Ecto neural progenitor cell (in vitro differentiated cells): ENCODE measurements around the gene SRSF9.
"Not testable (repeated sequence)": the region's sequence is repeated elsewhere in the genome, so short reads cannot be mapped to it uniquely, and the experiment has no call there.

Source experiments
- DNase-seq: peaks from one replicate; pipeline ENCODE4 v3.0.0-alpha.2; 2018; ENCODE audit warnings: low spot score

The SRSF9 gene

DNA sequence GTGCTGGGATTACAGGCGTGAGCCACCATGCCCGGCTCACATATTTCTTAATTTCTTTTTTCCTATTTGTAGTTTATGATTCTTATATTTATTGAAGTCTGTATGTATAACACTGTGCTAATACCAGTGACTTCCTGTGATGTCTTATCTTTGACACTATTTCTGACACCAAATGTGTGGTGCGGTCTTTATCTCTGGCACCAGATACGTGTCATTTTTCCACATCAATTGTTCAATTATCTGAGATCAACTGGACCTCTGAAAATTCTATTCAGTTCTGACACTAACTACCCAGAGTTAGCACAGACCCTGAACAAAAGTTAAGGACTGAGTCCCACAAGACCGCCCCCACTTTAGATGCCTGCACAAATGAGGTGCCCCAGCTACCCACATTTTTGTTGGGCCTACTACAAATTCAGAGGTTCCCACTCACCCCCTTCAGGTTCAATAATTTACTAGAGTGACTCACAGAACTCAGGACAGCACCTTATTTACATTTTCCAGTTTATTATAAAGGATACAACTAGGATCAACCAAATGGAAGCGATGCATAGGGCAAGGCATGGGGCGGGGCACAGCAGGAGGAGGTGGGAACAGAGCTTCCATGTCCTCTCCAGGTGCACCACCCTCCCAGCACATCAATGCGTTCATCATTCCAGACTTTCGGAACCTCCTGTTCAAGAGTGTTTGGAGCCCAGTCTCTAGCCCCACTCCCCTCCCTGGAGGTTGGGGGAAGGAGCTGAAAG, 11.6 kb upstream of the SRSF9 start:
- DNase-seq, result no peak

DNA sequence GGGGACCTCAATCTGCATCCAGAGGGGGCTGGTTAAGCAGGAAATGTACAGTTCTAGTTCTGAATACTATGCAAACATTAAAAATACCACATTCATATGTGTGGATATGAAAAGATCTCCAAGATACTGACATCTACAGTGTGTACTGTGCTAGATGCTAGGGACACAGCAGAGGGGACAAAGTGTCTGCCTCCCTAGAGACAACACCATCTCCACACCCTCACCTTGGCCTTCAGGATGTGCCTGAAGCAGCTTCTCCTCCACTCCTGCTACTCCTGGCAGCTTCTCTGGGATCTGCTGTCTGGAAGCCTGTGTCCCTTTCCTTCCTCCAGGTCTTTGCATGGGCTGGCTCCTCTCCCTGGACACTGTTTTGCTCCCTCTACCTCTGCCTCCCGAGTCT, 10.7 kb upstream of the SRSF9 start:
- no peak for DNase-seq

DNA sequence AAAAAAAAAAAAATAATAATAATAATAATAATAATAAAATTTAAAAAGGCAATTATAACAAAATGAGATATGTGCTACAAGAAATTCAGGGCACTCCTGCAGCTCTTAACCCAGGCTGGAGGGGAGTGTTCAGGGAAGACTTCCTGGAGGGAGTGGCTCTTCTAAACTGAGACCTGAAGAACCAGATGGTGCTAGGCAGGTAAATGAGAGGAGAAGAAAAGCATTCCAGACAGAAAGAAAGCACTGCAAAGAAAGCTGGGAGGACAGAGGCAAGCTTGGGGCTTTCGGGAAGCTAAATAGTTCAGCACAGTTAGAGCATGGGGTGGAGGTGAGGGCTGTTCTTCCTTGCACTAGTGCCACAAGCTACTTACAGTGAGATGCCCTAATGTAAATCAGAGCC, 9.9 kb upstream of the SRSF9 start:
- no peak for DNase-seq

DNA sequence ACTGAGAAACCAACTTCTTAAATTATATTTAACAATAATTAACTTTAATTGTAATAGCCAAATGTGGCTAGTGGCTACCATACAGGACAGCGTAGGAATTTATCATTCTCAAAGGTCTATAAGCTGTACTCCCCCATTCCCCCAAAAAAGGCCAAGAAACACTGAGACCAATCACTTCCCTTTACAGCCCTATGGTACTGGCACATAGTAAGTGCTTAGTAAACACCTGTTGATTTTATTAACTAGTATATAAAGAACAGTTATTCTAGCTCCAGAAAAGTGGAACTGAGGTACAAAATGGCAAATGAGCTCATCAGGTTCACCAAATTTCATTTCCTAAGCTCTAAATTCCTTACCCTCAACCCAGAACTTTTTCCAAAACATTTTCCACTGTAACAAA, 6.1 kb upstream of the SRSF9 start:
- DNase-seq, result no peak

DNA sequence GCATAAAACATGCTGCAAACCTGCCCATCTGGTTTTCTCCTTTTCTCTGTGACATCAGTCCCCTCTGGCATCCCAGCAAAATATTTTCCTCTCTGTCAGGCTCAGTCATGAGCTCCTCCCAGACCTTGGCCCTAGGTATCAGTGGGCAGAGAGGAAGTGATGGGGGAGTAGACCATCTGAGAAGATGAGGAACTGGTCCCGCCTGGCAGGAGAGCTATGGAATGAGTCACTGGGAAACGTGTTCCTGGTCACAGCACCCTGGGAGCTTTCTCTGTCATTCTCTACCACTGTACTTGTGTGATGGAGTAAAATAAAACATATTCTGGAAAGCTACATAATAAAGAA, 5.0 kb upstream of the SRSF9 start:
- DNase-seq, result no peak

DNA sequence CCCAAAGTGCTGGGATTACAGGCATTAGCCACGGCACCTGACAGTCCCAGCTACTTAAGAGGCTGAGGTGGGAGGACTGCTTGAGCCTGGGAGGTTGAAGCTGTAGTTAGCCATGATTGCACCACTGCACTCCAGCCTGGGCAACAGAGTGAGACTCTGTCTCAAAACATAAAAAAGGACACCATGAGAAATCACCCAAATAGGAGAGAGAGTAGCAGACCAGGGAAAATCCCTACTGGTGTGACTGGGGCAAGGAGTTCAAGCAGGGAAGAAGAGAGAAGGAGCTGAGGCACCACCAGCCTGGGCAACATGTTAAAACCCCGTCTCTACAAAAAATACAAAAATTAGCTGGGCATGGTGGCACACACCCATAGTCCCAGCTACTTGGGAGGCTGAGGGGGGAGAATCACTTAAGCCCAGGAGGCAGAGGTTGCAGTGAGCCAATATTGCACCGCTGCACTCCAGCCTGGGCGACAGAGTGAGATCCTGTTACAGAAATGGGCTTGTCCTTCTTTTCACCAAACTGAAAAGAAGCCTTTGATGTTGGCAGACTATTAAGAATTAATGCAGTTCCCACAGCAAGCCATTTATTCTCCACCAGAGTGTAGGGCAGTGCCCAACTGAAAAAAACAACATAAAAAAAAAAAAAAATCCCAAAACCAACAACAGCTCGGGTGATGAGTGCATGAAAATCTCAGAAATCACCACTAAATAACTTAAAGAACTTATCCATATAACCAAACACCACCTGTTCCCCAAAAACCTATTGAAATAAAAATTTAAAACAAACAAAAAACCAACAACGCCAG, 4.5 kb upstream of the SRSF9 start:
- DNase-seq, result no peak

DNA sequence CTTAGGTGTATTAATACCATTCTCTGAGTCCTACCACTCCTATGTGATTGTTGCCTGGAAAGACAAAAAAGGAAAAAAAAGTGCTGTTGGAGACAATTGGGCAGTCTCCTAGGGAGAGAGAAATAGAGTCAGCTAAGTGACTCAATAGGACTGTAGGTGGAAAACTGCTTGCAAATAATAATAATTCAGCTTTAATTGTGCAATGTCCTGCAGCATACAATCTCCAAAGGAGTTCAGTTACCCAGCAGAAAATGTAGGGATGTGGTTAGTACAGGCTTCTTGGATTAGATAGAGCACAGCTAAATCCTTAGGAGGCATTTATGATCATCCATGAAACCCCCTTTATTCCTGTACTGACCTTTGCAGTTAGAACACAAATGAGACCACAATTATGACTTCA, 3.0 kb upstream of the SRSF9 start:
- DNase-seq, result no peak

DNA sequence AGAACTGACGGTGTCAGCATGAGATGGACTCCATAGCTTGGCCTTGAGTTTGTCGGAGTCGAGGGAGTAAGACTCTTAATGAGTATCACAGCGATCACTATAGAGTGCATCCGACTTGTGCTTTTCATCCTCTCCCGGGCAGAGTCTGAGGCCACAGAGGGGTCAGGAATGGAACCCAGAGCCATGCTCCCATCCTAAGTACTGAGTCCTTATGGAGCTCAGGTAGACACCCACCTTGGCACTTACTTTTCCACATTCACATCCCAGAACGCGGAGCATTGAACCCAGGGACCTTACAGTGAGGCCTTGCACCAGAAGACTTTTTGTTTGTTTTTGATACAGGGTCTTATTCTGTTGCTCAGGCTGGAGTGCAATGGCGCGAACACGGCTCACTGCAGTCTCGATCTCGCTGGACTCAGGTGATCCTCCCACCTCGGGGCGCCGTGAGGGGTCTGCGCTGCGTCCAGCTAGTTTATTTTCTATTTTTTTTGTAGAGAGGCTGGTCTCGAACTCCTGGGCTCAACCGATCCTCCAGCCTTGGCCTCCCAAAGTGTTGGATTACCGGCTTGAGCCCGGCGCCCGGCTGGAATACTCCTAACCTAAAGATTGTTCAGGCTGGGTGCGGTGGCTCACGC, 719 bp upstream of the SRSF9 start:
- DNase-seq, result no peak

DNA sequence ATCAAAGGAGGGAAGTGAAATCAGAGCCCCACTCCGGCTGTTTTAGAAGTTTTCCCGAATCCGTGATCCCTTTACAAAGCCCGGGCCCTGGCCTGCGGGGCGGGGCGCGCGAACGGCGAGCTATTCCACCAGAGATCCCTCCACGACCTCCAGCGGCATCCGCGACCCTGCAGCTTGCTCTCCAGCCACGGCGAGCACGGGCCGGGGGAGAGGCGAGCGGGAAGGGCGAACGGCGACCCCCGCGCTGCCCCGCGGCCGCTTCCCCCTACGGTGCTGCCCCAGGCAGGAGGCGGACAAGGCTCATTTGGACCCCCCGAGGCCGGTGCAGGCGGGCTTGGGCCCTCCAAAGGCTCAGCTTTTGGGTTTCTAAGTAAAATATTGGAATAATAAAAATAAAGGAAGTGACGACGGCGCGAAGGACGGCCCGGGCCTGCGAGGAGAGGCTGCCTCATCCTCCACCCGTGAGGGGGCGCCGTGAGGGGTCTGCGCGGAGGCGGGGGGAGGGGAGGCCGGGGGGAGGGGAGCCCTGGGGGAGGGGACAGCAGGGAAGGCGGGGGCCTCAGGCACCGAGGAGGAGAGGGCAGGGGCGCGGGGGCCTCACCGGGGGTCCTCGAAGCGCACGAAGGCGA, 613 bp downstream of the SRSF9 start:
- DNase-seq, result no peak

DNA sequence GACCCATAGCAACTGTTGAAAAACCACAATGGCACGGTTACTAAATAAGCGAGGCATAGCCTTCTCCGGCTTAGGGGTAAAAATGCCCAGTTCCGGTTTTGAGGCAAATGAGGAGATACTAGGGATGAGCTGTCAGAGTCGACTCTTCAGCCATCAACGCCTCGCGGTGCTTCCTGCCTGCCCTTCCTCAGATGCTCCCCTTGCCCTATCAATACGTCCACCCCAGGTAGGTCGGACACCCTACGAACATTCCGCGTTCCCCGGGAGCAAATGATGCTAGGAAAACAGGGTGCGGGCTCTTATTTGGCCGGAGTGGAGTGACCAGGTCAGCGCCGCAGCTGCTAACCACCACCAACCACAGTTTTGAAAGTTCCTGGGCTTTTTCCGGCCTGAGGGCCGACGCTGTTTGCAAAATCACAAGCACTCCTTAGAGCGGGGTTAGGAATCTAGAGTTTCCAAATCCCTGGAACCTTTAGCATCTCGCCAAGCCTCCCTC, 1.2 kb downstream of the SRSF9 start:
- DNase-seq, result peak; percentile 72

DNA sequence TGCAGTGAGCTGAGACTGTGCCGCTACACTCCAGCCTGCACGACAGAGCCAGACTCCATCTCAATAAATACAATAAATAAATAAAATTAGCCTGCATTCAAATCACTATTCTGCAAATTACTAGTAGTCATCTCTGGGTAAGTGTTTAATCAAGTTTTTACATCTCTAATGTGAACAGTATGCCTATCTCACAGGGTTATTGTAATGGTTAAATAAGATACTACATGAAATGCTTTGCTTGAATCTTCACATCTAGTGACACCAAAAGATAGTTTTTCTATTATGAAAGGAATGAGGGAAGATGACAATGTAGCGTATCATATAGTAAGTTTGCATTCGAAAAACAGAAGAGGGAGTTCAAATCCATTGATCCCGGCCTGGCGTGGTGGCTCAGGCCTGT, 2.1 kb downstream of the SRSF9 start:
- no peak for DNase-seq

DNA sequence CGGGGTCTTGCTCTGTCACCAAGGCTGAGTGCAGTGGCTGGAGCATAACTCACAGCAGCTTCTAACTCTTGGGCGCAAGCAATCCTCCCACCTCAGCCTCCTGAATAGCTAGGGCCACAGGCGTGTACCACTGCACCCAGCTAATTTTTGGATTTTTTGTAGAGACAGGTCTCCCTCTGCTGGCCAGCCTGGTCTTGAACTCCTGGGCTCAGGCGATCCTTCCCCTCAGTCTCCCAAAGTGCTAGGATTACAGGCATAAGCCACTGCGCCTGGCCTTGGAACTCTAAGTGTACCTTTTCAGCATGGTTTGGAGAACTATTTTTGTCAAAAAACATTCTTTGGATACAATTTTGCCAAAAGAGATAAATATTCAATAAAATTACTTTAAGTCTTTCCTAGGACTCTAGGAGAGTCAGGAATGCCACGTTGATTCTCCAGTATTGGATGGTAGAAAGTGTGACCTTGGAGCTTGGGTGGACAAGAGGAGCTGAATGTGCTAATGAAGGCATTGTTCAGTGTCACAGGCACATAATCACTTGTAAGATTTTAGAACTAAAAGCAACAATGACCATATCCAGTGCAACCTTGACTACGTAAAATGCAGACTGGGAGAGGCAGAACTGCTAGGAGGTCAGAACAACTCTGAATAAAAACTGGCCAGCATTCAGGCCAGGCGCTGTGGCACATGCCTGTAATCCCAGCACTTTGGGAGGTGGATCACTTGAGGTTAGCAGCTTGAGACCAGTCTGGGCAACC, 2.8 kb downstream of the SRSF9 start:
- peak; percentile 74 for DNase-seq

DNA sequence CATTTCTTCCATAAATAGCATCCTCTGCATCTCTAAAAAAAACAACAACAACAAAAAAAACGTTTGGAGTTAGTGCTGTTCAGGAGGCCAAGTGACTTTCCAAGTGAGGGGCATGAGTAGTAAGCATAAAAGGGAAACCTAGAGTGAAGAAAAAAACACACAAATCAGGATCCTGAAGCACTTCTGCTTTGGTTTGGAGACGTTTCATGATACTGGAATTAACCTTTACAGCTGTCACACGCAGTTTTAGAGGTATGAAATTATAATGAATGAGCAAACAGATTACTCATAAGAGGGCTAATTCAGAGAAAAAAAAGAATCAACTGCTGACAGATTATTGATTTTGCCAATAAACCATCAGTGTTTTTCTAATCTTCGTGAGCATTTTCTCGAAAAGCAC, 3.8 kb downstream of the SRSF9 start:
- DNase-seq, result no peak

DNA sequence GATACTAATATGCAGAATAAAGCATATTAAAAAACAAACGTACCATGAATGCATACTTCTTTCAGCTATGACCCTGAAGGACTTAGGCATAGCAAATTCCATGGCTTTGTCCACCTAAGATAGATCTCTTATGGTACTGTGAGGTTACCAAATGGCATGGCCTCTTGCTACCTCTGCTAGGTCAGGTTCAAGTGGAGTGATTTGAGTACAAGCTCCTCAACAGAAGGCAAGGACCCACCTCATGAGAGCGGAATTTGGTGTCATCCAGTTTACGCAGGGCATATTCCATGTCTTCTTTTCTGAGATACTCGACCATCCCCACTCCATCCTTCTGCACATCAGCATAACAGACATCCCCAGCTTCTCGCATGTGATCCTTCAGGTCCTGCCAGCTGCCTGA, 5.8 kb downstream of the SRSF9 start:
- DNase-seq, result no peak

DNA sequence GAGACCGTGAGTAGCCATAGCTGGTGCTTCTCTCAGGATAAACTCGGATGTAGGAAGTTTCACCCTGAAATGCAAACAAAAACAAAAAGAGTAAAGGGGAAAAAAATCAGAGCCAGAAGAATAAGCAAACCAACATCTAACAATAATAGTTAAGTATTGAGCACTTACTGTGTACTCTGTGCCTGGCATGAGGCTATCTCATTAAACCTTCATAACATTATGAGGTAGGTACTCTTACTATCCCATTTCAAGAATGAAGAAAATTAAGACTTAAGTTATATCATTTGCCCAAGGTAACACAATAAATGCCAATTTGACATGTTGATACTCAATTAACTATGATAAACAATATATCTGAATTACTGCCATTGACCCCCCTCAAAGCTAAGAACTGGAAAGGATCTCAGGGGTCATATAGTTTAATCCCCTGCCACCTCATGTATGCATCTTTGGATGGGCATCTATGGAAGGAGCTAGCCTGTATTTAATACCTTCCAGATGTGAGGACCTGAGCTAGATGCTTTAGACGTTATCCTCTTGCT, 7.4 kb downstream of the SRSF9 start:
- DNase-seq, result no peak

DNA sequence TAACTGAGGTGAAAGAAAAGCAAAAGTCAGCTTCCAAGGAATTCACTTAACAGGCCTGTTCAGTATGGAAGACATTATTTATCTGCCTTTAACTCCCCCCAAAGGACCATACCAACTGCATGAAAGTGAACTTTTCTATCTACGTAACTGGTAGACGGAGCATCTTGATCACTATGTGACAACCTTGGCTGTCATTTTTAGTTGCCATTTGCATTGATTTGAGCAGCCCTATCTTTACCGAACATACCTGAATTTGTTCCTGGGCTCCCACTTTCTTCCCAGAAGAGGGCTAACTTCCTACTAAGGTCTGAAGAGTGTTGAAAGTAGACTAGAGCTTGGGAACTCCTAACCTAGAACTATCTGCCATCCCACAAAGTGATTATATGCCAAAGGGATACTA, 9.4 kb downstream of the SRSF9 start:
- DNase-seq, result no peak

DNA sequence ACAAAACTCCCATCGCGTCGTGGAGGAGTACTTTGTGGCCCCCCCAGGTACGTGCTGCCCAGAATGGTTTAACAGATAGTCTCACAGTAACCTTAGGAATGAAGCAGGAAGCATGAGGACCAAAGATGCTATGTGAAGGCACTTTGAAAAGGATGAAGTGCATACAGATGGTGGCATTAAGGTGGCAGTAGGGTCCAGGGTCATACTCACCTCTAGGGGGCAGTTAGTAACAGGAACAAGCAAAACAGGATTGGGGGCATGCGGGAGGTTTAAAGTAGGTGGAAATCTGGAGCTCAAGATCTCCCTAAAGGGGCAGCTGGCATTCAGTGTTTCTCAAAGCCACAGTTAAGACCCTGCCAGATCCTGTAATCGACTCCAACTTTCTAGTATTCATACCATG, 12.4 kb downstream of the SRSF9 start:
- DNase-seq, result no peak

DNA sequence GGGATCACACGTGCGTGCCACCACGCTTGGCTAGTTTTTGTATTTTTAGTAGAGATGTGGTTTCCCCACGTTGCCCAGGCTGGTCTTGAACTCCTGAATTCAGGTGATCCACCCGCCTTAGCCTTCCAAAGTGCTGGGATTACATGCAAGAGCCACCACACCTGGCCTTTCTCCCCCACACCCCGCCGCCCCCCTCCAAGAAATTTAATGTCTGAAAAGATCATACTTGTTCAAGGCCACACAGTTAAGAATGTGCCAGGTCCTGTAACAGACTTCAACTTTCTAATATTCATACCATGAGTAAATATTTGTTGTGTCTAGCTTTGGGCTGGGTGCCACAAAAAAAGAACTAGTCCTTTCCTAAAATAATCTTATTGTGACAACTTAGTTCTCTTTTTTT, 14.2 kb downstream of the SRSF9 start:
- no peak for DNase-seq

DNA sequence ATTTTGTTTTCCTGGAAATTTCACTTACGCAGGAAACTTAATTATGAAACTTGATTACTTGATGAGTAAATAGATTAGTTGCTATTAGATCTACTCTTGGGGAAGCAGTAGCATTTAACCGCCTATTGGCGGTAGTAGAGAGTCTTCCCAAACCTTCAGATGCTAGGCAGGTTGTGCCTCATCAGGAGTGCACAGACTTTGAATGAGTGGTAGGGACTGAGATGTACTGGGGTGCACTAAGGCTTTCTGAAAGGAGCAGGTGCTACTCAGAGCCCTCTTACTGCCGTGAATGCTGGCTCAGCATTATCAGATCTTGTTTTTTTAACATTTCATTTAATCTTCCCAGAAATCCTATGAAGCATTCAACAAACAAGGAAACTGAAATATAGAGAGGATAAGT, 15.6 kb downstream of the SRSF9 start:
- no peak for DNase-seq

DNA sequence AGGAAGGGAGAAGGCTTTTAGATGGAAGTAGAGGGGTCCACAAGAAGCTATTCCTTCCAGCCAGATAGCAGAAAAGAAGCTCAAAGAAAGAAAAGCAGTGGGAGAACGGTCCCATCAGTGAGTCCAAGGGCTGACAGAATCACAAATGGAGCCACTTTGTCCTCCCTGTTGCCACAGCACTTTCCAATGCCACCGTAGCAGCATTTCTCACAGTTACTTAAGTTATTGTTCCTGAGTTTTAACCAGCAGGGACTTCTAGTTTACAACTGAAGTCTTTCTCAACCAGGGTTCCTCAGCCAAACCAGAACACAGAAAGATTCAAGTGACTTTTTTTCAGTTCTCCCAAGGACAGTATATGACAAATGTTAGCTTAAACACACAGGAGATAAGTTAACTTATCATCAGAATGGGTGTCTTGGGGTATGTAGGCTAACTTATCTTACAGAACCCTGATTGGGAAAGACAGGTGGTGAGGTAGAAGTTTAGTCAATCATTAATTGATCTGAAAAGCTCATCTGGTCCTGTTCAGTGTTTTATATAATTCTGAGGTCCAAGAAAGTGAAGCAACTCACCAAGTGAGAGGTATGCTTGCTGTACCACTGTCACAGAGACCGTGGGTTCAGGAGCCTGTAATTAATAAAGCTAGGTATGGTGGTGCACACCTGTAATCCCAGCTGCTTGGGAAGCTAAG, 16.3 kb downstream of the SRSF9 start:
- no peak for DNase-seq

DNA sequence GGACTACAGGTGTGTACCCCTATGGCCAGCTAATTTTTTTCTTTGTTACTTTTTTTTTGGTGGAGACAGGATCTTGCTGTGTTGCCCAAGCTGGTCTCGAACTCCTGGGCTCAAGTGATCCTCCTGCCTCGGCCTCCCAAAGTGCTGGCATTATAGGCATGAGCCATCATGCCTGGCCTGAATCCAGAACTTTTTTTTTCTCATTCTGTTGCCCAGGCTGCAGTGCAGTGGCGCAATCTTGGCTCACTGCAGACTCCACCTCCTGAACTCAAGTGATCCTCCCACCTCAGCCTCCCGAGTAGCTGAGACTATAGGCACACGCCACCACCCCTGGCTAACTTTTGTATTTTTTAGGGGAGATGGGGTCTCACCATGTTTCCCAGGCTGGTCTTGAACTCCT, 17.0 kb downstream of the SRSF9 start:
- DNase-seq, result not testable (repeated sequence)
